ENCODE data around the gene NAV3.

NAV3 gene, protein sequence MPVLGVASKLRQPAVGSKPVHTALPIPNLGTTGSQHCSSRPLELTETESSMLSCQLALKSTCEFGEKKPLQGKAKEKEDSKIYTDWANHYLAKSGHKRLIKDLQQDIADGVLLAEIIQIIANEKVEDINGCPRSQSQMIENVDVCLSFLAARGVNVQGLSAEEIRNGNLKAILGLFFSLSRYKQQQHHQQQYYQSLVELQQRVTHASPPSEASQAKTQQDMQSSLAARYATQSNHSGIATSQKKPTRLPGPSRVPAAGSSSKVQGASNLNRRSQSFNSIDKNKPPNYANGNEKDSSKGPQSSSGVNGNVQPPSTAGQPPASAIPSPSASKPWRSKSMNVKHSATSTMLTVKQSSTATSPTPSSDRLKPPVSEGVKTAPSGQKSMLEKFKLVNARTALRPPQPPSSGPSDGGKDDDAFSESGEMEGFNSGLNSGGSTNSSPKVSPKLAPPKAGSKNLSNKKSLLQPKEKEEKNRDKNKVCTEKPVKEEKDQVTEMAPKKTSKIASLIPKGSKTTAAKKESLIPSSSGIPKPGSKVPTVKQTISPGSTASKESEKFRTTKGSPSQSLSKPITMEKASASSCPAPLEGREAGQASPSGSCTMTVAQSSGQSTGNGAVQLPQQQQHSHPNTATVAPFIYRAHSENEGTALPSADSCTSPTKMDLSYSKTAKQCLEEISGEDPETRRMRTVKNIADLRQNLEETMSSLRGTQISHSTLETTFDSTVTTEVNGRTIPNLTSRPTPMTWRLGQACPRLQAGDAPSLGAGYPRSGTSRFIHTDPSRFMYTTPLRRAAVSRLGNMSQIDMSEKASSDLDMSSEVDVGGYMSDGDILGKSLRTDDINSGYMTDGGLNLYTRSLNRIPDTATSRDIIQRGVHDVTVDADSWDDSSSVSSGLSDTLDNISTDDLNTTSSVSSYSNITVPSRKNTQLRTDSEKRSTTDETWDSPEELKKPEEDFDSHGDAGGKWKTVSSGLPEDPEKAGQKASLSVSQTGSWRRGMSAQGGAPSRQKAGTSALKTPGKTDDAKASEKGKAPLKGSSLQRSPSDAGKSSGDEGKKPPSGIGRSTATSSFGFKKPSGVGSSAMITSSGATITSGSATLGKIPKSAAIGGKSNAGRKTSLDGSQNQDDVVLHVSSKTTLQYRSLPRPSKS (N-terminal part only)

DNA sequence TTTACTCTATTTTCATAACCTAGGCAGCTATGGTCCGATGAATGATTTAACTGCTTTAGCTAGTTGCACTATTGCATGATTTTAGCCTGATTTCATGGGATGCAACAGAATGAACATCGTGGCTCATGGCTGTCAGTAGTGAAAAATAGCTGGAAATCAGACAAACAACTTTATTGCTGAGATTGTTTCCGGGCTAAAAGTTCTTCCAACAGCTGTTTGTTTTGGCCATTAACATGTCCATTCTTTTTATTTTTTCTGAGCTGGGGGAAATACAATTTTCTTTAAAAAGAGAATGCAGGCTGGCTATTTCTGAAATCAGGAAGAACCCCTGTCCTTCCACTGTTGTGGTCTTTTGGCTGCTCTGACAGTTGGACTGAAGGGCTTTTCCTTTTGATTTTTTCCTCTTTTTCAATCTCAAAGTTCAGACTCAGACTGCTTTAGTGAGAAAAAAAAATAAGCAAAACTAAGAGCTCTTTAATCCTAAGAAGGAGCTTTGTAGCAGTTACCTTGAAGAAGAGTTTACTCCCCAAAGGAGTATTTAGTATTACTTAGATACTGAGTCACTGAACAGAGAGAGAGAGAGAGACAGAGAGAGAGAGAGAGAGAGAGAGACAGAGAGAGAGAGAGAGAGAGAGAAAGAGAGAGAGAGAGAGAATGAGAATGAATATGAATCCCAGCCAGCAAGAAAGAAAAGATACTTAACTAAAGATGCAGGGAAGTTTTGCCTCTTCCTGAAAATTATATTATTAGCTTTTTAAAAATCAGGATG lies at the start of gene NAV3:
NAV3 (plus strand) TSS at position 312 of the 769 bp plus-strand sequence. CDS start 568 bp downstream, outside the sequence.
- TF ChIP-seq, protein P1, sequence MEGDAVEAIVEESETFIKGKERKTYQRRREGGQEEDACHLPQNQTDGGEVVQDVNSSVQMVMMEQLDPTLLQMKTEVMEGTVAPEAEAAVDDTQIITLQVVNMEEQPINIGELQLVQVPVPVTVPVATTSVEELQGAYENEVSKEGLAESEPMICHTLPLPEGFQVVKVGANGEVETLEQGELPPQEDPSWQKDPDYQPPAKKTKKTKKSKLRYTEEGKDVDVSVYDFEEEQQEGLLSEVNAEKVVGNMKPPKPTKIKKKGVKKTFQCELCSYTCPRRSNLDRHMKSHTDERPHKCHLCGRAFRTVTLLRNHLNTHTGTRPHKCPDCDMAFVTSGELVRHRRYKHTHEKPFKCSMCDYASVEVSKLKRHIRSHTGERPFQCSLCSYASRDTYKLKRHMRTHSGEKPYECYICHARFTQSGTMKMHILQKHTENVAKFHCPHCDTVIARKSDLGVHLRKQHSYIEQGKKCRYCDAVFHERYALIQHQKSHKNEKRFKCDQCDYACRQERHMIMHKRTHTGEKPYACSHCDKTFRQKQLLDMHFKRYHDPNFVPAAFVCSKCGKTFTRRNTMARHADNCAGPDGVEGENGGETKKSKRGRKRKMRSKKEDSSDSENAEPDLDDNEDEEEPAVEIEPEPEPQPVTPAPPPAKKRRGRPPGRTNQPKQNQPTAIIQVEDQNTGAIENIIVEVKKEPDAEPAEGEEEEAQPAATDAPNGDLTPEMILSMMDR (conservative IDR thresholded peaks at IDR 0.05) = no peak
- H3K27ac ChIP-seq = peak within 1 kb of the TSS; percentile 80

DNA sequence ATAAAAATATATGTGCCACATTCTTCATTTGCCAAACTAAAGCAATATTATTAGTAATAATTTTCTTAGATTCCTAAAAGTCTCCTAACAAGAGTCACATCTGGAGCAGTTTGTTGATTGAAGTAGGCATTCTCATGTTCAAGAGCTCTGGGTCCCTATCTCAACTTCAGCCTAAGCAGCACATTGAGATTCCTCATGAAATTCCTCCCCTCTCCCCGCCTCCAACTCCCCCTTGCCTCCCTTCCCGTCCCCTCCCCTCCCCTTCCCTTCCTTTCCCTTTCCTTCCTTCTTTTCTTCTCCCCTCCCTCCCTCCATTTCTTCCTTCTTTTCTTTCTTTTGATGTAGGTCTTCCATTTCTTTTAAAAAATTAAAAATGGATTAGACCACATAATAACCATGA lies 48.7 kb upstream of the NAV3 start:
- no peak overlapping the region for H3K27ac ChIP-seq
- TF ChIP-seq, protein P1 (conservative IDR thresholded peaks at IDR 0.05) = no peak

DNA sequence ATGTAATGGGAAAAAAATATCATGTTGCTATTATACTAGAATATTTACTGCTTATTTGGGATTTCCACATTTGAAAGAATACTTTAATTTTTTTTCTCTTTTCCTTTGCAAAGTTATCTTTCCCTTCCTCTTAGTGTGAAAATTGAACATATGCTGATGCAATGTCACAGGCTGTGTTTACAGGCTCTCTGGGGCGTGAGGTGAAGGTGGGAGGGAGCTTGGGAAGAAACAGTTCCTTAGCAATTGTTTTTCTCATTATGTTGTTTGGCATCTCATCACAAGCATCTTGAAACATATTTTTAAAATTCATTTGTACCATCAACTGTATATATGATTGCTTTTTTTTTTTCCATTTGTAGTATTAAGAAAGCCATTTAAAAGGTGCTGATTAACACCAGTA lies 47.9 kb upstream of the NAV3 start:
- H3K27ac ChIP-seq = no peak overlapping the region
- TF ChIP-seq, protein P1 (conservative IDR thresholded peaks at IDR 0.05) = no peak

DNA sequence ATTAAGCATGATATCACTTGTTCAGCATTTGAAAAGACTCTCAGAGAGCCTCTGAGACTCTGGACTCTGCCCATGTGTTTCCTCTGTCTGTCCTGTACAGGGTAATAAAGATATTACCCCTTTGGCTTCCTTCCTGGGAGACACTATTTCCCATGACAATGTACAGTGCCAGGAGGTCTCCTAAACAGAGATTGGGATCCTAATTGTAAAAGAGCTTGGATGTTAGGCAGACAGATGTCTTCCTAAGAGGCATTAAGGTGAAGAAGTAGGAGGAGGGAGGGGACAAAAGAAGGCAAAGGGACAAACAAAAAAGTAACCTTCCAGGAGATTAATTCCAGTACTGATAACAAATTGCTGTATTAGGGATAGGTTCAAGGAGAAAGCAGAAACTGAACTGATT lies 45.5 kb upstream of the NAV3 start:
- no peak overlapping the region for H3K27ac ChIP-seq
- TF ChIP-seq, protein P1 (conservative IDR thresholded peaks at IDR 0.05) = no peak

DNA sequence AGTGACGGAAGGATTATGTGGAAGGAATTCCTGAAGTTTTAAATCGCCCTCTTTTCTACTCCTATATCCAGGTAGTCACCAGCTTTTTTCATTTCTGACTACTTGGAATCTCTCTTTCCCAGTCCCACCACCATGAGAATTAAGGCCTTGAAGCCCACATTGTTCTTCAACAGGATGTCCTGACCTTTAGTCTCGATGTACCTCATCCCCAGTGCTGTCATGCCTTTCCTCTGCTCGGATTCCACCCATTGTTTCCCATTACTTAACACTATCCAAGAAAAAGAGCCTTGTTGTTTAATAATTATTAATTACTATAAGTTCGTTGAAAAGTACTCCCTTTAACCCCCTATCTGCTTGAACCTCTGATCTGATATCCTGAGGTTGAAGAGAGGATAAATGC lies 44.0 kb upstream of the NAV3 start:
- TF ChIP-seq, protein P1 (conservative IDR thresholded peaks at IDR 0.05) = no peak
- no peak overlapping the region for H3K27ac ChIP-seq

DNA sequence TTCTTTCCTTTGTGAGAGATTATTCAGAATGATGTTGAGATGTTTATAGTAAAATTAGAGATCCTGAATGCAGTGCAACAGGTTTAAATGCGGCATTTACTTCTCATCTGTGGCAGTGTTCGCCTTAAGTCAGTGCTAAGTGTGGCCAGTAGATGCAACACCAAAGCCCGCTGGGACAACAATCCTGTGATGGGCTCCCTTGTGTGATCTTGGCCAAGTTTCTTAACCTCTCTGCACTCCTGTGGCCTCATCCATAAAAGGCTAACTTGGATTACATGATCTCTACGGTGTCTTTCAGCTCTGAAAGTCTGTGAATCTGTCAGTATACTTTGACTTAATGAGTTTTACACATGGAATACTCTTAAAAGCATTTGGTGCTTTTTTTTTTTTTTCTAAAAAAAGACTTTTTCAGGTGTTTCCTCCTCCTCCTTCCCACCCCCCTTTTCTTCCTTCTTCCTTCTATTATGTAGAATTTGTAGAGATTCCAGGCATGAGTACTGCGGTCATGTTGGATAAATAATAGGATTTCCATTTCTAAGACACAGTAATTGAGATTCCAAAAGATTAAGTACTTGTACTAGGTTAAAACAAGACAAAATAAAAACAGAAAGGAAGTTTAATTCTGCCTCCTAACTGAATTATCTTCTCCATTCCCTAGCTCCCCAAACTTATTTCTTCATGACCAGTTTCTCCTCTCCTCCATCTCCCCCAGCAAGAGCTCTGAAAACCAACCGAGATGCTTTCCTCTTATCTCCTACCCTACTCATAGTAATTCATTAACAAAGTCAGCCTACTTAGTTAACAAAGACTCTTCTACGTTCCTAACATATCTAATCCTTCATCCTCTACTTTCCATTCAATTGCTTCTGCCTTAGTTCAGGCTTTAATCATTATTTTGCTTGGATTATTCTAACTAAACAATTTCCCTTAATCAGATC lies 42.2 kb upstream of the NAV3 start:
- TF ChIP-seq, protein P1 (conservative IDR thresholded peaks at IDR 0.05) = no peak
- no peak overlapping the region for H3K27ac ChIP-seq
